Adrenal gland (tissue), 5 donors: ENCODE data around the gene CAMK1D.

Experiments
- CTCF ChIP-seq, 6 experiments: fragments of 450-650 bp in 4 of 6; fragments of 200-600 bp in 2 of 6; sonication (generic) in 1 of 6; IDR thresholded peaks; 1 replicate in 5 of 6; 2 replicates in 1 of 6; pipeline versions ENCODE4 v1.5.1 to v1.8.0; 2016 to 2021; ENCODE audit warnings: antibody characterized with exemption in 6 of 6, mild to moderate bottlenecking in 2 of 6, moderate library complexity in 1 of 6
- POLR2A ChIP-seq, 2 donors: fragments of 450-650 bp; IDR thresholded peaks; one replicate each; pipeline ENCODE4 v1.6.1; 2017; ENCODE audit warnings: antibody characterized with exemption in 2 of 2, mild to moderate bottlenecking in 2 of 2, moderate library complexity in 1 of 2
- donor health status: DM: no; HTN: no; CAD: no.

GRCh38 chr10:12667052-12667451, 317.7 kb downstream of the CAMK1D start:
- no peak for TF ChIP-seq CTCF (IDR thresholded peaks at IDR 0.05)
- no peak for TF ChIP-seq POLR2A (IDR thresholded peaks at IDR 0.05)
